GM21367 (cell line): ENCODE data around the gene CT45A5.
"Not testable (repeated sequence)": the region's sequence is repeated elsewhere in the genome, so short reads cannot be mapped to it uniquely, and the experiment has no call there.

ENCODE experiments used
- ATAC-seq: cut with Tn5 transposase; IDR thresholded peaks from one replicate; pipeline ENCODE4 v1.9.1; 2021; ENCODE audit not compliant: unreplicated experiment

CT45A5 gene

GRCh38 chrX:135785403-135785802 lies at the start of gene CT45A5:
Gene CT45A5 (minus strand): TSS chrX:135785503. CDS start chrX:135781729, 3,774 bp downstream.
- ATAC-seq: not testable (repeated sequence)

- ATAC-seq: not testable (repeated sequence)
These were observed 34.6 kb upstream of the CT45A5 start, which contains the start of gene CT45A2 for GRCh38 chrX:135819912-135820311. Gene CT45A2 (minus strand): TSS chrX:135820012. CDS start chrX:135816265, 3,747 bp downstream.

GRCh38 chrX:135802687-135803086 lies 17.4 kb upstream of the CT45A5 start, which contains the start of gene CT45A6:
Gene CT45A6 (minus strand): TSS chrX:135802787. CDS start chrX:135798993, 3,794 bp downstream.
- ATAC-seq: not testable (repeated sequence)

GRCh38 chrX:135768091-135768490 lies 17.2 kb downstream of the CT45A5 start, which contains the start of gene CT45A3:
Gene CT45A3 (minus strand): TSS chrX:135768191. CDS start chrX:135764444, 3,747 bp downstream.
- ATAC-seq: not testable (repeated sequence)

- not testable (repeated sequence) for ATAC-seq
These were observed 40.6 kb downstream of the CT45A5 start for GRCh38 chrX:135744739-135745138.

DNA sequence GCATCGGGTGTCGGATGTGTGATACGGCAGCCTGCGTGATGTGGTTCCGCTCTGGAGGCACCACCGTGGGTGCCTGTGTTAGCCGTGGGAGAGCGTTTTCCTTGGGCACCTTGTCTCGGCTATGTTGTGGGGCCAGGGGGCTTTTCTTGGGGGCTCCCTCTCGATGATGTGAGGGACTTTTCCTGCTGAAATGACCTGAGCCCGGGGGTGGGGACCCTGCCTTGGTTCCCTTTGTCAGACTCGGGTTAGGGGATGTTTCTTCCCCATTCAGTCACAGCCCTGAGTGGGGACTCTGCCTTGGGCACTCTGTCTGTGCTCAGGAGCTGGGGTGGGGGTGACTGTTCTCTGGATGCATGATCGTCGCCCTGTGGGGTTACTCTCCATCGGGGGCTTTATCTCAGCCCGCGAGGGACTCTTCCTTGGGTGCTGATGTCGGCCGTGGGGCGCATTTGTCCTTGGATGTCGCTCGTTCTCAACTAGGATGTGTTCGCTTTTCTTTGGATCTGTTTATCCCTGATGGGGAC lies 44.0 kb downstream of the CT45A5 start:
- ATAC-seq: no peak

DNA sequence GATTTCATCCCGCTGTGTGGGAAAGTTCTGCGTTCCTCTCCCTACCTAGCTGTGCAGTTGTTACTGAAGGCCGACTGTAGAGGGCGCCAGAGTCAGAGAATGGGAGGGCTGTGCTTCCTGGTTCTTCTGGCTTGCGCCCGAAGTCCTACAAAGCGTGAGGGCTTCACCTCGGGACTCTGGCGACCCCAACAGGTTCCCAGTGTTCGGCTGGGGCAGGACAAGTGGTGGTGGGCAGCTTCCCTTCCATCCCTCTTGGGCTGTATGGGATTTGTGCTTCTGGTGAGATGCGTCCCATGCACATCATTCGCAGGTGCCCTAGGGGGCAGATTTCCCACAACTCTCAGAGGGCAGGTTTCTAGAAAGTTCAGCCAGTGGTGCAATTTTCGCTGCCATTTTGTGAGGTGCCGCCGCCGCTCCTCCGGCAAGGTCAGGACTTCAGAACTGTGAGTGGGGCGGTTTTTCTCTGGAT lies 44.6 kb downstream of the CT45A5 start:
- ATAC-seq: peak; percentile 62

GRCh38 chrX:135737366-135738071 lies 47.8 kb downstream of the CT45A5 start:
- ATAC-seq: no peak

- ATAC-seq: not testable (repeated sequence)
These were observed 50.6 kb downstream of the CT45A5 start for GRCh38 chrX:135734666-135735065.
